SK-N-SH (cell line): Measurements from ENCODE around the gene STH.

Experiments
- MXI1 ChIP-seq: IDR thresholded peaks from 2 replicates; pipeline ENCODE4 v1.6.1; 2012; ENCODE audit warnings: mild to moderate bottlenecking, low read depth, low read length, improper control_type of control experiment
- POLR2AphosphoS5 ChIP-seq: IDR thresholded peaks from 2 replicates; pipeline ENCODE4 v1.6.1; 2012; ENCODE audit warnings: low read depth, low read length
- REST ChIP-seq: IDR thresholded peaks from 2 replicates; pipeline ENCODE4 v1.6.1; 2012; ENCODE audit warnings: mild to moderate bottlenecking, low read depth, low read length, moderate library complexity
- TCF12 ChIP-seq: IDR thresholded peaks from 2 replicates; pipeline ENCODE4 v1.4.0; 2012
- TF ChIP-seq, protein P1 (sequence below): fragments of 200-600 bp; sonication (generic); IDR thresholded peaks from 2 replicates; pipeline ENCODE4 v1.6.1; 2017; ENCODE audit warnings: antibody characterized with exemption, mild to moderate bottlenecking, moderate library complexity

GRCh38 chr17:45965812-45966211, 33.2 kb upstream of the STH start:
- TF ChIP-seq MXI1, result no peak
- TF ChIP-seq, protein P1, sequence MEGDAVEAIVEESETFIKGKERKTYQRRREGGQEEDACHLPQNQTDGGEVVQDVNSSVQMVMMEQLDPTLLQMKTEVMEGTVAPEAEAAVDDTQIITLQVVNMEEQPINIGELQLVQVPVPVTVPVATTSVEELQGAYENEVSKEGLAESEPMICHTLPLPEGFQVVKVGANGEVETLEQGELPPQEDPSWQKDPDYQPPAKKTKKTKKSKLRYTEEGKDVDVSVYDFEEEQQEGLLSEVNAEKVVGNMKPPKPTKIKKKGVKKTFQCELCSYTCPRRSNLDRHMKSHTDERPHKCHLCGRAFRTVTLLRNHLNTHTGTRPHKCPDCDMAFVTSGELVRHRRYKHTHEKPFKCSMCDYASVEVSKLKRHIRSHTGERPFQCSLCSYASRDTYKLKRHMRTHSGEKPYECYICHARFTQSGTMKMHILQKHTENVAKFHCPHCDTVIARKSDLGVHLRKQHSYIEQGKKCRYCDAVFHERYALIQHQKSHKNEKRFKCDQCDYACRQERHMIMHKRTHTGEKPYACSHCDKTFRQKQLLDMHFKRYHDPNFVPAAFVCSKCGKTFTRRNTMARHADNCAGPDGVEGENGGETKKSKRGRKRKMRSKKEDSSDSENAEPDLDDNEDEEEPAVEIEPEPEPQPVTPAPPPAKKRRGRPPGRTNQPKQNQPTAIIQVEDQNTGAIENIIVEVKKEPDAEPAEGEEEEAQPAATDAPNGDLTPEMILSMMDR, result no peak
- no peak for TF ChIP-seq POLR2AphosphoS5
- no peak for TF ChIP-seq TCF12
- TF ChIP-seq REST, result no peak
